Suppressor macrophage treated with lipopolysaccharide for 1 hour (primary cell): Measurements from ENCODE around the gene SOCS4.
"Not testable (repeated sequence)": the region's sequence is repeated elsewhere in the genome, so short reads cannot be mapped to it uniquely, and the experiment has no call there.

Experiments used
- DNase-seq, 3 donors: peaks; one replicate each; pipeline ENCODE4 v3.0.0-alpha.2; 2020 to 2022

SOCS4 gene

GRCh38 chr14:55026793-55027561, at the start of gene SOCS4, which contains the start of gene WDHD1:
Gene SOCS4 (plus strand): TSS chr14:55027236. CDS start chr14:55043042, 15,806 bp downstream.
Gene WDHD1 (minus strand): TSS chr14:55027099. CDS start chr14:55026787, 312 bp downstream.
- peak; percentile 98 to 99 (median 99) for DNase-seq

DNA sequence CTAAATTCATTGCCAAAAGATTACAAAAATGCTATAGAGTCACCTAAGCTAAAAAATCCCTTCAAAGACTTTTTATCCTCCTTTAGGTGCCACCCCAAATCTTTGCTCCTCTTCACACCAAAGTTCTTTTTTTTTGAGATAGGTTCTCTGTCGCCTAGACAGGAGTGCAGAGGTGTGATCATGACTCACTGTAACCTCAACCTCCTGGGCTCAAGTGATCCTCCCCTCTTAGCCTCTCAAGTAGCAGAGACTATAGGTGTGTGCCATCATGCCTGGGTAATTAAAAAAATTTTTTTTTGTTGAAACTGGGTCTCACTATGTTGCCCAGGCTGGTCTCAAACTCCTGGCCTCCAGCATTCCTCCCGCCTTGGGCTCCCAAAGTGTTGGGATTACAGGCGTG, 48.0 kb upstream of the SOCS4 start:
- no peak for DNase-seq

DNA sequence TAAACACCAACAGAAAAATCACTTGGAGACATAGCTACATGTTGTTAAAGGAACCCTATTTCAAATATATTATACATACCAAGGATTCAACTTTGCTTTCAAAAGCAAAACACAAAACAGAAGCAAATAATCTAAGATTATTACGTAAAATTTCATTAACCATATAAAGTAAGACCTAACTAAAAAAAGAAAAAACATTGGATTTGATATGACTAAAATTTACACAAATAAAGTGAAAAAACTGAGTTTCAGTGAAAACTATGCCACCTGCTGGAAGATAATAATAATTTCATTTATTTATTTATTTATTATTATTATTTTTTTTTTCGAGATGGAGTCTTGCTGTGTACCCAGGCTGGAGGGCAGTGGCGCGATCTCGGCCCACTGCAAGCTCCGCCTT, 45.3 kb upstream of the SOCS4 start:
- peak; percentile 39 to 65 (median 45) for DNase-seq

DNA sequence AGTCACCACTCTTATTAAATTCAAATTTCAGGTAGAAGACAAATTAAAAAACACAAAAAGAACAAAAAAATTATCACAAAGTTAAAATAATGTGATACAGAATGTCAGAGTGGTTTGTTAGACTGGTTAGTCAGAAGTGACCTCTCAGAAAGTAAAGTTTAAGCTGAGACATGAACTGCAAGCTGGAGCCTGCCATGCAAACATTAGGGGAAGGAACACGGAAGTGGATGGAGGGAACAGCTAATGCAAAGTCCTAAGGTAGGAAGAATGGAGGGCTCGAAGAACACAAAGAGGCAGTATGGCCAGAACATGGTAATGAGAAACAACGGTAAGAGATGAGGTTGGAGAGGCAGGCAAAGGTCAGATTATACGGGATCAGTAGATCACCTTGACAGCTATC, 41.9 kb upstream of the SOCS4 start:
- DNase-seq, result no peak

DNA sequence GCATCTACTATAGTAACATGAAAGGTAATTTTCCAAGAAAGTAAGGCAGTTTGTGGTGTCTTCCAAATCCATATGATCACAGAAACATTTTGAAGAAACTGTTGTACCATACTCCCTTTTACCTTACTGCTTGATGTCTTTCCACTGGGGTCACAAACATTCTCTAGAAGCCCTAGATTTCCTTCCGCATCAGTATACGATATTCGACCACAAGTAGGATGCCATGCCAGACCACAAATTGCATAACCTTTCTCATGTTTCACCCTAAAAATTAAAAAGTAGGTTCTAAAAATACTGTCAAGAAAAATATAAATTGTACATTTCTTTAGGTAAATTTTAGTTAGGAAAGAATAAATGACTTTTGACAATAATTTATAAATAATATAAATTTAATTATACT, 26.7 kb upstream of the SOCS4 start:
- DNase-seq, result peak; percentile 17 to 53 (median 25)

DNA sequence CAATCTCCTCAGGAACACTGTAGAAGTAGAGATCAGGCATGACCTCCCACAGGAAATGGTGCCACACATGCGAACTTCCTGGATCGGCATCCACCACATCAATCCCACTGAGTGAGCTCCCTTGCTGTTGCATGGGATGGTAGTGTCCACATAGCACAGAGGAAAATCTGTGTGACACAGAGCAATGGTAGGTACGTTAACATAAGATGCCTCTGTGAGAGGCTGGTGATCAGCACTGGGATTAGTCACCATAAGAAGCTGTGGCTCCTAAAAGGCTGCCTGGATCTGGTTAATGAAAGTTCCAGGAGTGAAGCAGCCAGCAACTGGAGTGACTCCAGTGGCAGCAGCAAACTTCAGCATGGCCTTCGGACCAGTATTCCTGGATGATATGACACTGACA, 22.0 kb upstream of the SOCS4 start:
- no peak for DNase-seq

GRCh38 chr14:55015006-55015405, 12.0 kb upstream of the SOCS4 start:
- no peak for DNase-seq

GRCh38 chr14:55019968-55020554, 7.0 kb upstream of the SOCS4 start:
- peak; percentile 8 to 41 (median 38) for DNase-seq

DNA sequence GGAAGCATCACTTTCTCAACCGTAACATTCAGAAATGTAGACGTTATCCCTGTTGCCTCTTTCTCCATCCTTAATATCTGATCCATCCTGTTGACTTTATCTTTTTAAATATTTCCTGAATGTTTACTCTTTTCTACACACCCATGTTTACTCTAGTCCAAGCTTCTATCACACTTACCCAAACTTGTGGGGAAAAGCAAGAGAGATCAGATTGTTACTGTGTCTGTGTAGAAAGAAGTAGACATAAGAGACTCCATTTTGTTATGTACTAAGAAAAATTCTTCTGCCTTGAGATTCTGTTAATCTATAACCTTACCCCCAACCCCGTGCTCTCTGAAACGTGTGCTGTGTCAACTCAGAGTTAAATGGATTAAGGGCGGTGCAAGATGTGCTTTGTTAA, 2.7 kb upstream of the SOCS4 start:
- DNase-seq, result not testable (repeated sequence)

DNA sequence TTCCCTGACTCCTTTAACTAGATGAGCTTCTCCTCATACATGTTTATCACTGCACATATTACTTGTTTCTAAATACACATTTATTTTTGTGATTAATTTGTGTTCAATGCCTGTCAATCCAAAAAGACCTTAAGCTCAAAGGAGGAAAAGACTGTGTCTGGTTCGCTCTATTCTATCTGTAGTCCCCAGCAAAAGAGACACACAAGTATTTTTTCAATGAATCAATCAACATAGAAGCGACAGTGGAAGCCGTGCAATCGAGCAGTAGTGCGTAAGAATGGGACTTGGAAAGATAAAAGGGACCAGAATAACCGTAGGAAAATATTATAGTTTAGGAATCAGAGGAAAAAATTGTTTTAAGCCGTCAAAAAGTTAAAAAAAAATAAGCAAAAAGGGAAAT, 1.1 kb upstream of the SOCS4 start:
- no peak for DNase-seq

DNA sequence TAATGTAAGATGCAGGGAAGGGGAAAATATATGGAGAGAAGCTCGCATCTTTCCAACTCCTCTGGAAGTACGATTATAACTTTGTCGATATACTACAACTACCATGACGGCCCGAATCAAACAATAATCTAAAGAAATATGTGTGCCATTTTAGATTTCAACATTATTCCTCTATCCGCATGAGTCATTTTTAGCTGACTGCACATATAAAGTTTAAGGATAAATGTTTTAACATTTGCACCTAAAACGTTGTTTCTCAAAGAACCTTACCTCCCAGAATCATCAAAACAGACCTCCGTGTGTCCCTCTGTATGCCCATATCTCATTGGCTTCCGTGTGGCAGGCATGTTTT, 619 bp upstream of the SOCS4 start:
- DNase-seq, result peak in 1 of 3 donors; percentile 51

DNA sequence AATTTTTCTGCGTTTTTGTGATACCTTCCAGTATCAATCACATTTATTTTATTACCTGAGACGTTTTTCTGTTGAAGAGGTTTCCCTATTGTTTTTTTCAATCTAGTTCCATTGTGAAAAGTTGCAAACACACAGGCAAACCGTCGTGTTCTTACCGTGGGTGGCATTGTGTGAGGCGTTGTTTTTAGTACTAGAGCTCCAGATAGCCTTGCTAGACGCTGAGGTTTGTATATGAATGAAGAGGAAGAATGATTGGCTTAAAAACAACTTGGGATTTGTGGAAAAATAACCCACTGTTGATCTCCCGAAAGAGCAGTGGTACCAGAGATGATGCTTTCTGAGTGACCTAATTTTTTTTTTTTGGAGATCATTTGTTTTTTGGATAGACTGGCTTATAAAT, 1.0 kb downstream of the SOCS4 start:
- no peak for DNase-seq

- no peak for DNase-seq
These were observed 1.4 kb downstream of the SOCS4 start for GRCh38 chr14:55028476-55028875.

GRCh38 chr14:55031190-55031589, 4.2 kb downstream of the SOCS4 start:
- no peak for DNase-seq

DNA sequence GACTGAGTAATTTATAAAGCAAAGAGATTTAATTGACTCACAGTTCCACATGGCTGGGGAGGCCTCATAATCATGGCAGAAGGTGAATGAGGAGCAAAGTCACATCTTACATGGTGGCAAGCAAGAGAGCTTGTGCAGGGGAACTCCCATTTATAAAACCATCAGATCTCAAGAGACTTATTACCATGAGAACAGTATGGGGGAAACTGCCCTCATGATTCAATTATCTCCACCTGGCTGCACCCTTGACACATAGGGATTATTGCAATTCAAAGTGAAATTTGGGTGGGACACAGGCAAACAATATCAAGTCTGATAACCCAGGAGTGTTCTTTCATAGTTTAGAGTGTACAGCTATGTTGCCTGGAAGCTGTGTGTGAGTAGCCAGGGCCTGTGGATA, 11.0 kb downstream of the SOCS4 start:
- DNase-seq, result not testable (repeated sequence)

DNA sequence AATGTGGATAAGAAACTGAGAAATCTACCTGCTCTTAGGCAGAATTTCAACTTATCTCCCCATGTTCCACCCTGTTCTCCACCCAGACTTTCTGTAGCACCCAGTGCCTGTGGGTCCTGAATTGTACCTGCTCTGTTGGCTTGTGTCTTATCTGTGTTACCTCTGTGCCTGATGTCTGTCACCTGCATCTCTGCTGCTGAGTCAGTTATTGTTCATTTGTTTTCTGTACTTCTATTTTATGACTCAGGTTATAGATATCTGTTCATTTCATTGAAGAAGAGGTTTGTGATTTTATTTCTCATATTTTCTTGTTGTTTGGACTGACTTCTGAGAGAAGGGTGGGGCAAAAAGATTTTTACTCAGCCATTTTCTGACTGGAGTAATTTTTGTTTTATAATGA, 11.7 kb downstream of the SOCS4 start:
- no peak for DNase-seq

DNA sequence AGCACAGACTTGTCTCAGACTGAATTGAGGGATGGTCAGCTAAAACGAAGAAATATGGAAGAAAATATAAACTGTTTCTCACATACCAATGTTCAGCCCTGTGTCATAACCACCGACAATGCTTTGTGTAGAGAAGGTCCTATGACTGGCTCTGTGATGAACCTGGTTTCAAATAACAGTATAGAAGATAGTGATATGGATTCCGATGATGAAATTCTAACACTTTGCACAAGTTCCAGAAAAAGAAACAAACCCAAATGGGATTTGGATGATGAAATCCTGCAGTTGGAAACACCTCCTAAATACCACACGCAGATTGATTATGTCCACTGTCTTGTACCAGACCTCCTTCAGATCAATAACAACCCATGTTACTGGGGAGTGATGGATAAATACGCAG, 16.5 kb downstream of the SOCS4 start:
- no peak for DNase-seq

DNA sequence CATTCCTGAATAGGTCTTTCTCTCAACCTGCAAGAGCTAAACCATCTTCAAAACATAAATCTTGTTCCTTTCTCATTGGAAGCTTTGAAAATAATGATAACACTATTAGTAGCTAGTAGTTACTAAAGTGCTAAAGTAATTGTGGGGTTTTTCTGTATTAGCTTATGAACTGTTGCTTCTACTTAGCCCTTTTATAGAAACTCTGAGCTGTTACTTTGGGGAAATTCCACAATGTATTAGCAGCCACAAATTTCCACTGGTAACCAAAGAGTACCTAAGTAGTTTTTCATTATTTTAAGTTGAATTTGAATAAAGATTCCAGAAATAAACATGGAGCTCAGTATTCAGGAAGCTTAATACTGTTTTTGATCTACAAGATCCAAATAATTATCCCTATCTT, 18.1 kb downstream of the SOCS4 start:
- DNase-seq, result peak; percentile 12 to 49 (median 41)

GRCh38 chr14:55047301-55048053, 20.4 kb downstream of the SOCS4 start:
- DNase-seq, result no peak

DNA sequence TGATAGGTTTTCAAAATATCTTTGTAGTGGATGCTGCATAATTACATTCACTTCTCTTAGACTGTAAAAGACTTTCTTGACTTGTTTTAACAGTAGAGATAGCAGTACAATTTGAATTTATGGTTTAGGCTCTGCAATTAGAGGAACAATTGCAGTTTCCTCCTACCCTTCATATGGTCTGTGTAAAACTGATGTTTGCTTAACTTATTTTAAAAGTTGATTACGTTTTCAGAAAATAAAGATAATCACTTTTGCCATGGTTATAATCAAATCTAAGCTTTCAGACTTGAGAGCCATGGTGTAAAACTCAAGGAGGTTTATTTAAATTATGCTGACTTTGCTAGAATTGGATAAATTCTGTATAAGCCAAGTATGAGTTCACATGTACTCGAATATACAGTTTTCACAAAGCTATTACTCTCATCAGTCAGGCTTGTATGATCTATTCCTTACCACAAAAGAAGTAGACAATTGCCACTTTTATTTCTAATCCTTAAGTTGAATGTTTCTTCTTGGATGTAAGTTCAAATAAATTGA, 21.9 kb downstream of the SOCS4 start:
- DNase-seq, result no peak

- DNase-seq, result no peak
These were observed 24.1 kb downstream of the SOCS4 start for GRCh38 chr14:55051165-55051422.

GRCh38 chr14:55051423-55052268, 24.6 kb downstream of the SOCS4 start, which contains the start of gene MAPK1IP1L:
Gene MAPK1IP1L (plus strand): TSS chr14:55051647. CDS start chr14:55061684, 10,037 bp downstream.
- DNase-seq, result peak; percentile 91 to 95 (median 93)
